SK-N-SH treated with all-trans-retinoic acid at 6 μM for 48 hours (cell line): Measurements from ENCODE around the gene RAB8B.

Source experiments
- BACH2 ChIP-seq: fragments of 250-450 bp; sonication (Bioruptor Pico); IDR thresholded peaks from 2 replicates; pipeline ENCODE4 v1.9.0; 2021; ENCODE audit warnings: mild to moderate bottlenecking, borderline replicate concordance
- CSDC2 ChIP-seq: fragments of 250-450 bp; sonication (Bioruptor Pico); IDR thresholded peaks from 2 replicates; pipeline ENCODE4 v1.5.0; 2020; ENCODE audit warnings: mild to moderate bottlenecking, moderate library complexity
- OSR1 ChIP-seq: fragments of 250-450 bp; sonication (Bioruptor Pico); IDR thresholded peaks from 2 replicates; pipeline ENCODE4 v1.8.0; 2022; ENCODE audit warnings: moderate library complexity, mild to moderate bottlenecking, inconsistent platforms
- PATZ1 ChIP-seq: fragments of 250-450 bp; sonication (Bioruptor Pico); IDR thresholded peaks from 2 replicates; pipeline ENCODE4 v1.8.0; 2020; ENCODE audit warnings: mild to moderate bottlenecking, moderate library complexity, borderline replicate concordance
- PPARA ChIP-seq: fragments of 250-450 bp; sonication (Bioruptor Pico); IDR thresholded peaks from 2 replicates; pipeline ENCODE4 v1.5.0; 2020; ENCODE audit warnings: mild to moderate bottlenecking, borderline replicate concordance
- RARB ChIP-seq: fragments of 250-450 bp; sonication (Bioruptor Pico); IDR thresholded peaks from 2 replicates; pipeline ENCODE4 v1.8.0; 2021; ENCODE audit warnings: mild to moderate bottlenecking, moderate library complexity
- SNAI2 ChIP-seq: fragments of 250-450 bp; sonication (Bioruptor Pico); IDR thresholded peaks from 2 replicates; pipeline ENCODE4 v1.5.0; 2020; ENCODE audit warnings: mild to moderate bottlenecking, moderate library complexity
- TOX ChIP-seq: fragments of 250-450 bp; sonication (Bioruptor Pico); IDR thresholded peaks from 2 replicates; pipeline ENCODE4 v1.8.0; 2021; ENCODE audit warnings: mild to moderate bottlenecking, moderate library complexity, borderline replicate concordance
- ZC3H10 ChIP-seq: fragments of 250-450 bp; sonication (Bioruptor Pico); IDR thresholded peaks from 2 replicates; pipeline ENCODE4 v1.5.1; 2021; ENCODE audit warnings: mild to moderate bottlenecking, moderate library complexity
- ZFP3 ChIP-seq: fragments of 250-450 bp; sonication (Bioruptor Pico); IDR thresholded peaks from 2 replicates; pipeline ENCODE4 v1.5.0; 2020; ENCODE audit warnings: mild to moderate bottlenecking, moderate library complexity
- ZNF70 ChIP-seq: fragments of 450-650 bp; formaldehyde crosslinking; IDR thresholded peaks from 2 replicates; pipeline ENCODE4 v1.5.0; 2020; ENCODE audit warnings: mild to moderate bottlenecking, moderate library complexity
- ZNF8 ChIP-seq: fragments of 450-650 bp; formaldehyde crosslinking; IDR thresholded peaks from 2 replicates; pipeline ENCODE4 v1.5.0; 2020; ENCODE audit warnings: mild to moderate bottlenecking, moderate library complexity
- TF ChIP-seq, protein P1 (sequence below): fragments of 250-450 bp; sonication (Bioruptor Pico); IDR thresholded peaks from 2 replicates; pipeline ENCODE4 v1.5.1; 2021; ENCODE audit warnings: mild to moderate bottlenecking, moderate library complexity
- TF ChIP-seq, protein P2 (sequence below): fragments of 250-450 bp; sonication (Bioruptor Pico); IDR thresholded peaks from 2 replicates; pipeline ENCODE4 v1.5.0; 2020; ENCODE audit warnings: mild to moderate bottlenecking, moderate library complexity

- TF ChIP-seq ZNF70 (CRISPR knock-in tag), result no peak
- no peak for TF ChIP-seq PATZ1 (CRISPR knock-in tag)
- no peak for TF ChIP-seq OSR1
- no peak for TF ChIP-seq TOX (CRISPR knock-in tag)
- TF ChIP-seq, protein P1, sequence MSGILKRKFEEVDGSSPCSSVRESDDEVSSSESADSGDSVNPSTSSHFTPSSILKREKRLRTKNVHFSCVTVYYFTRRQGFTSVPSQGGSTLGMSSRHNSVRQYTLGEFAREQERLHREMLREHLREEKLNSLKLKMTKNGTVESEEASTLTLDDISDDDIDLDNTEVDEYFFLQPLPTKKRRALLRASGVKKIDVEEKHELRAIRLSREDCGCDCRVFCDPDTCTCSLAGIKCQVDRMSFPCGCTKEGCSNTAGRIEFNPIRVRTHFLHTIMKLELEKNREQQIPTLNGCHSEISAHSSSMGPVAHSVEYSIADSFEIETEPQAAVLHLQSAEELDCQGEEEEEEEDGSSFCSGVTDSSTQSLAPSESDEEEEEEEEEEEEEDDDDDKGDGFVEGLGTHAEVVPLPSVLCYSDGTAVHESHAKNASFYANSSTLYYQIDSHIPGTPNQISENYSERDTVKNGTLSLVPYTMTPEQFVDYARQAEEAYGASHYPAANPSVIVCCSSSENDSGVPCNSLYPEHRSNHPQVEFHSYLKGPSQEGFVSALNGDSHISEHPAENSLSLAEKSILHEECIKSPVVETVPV (CRISPR knock-in tag), result no peak
- TF ChIP-seq ZFP3 (CRISPR knock-in tag), result no peak
- TF ChIP-seq, protein P2, sequence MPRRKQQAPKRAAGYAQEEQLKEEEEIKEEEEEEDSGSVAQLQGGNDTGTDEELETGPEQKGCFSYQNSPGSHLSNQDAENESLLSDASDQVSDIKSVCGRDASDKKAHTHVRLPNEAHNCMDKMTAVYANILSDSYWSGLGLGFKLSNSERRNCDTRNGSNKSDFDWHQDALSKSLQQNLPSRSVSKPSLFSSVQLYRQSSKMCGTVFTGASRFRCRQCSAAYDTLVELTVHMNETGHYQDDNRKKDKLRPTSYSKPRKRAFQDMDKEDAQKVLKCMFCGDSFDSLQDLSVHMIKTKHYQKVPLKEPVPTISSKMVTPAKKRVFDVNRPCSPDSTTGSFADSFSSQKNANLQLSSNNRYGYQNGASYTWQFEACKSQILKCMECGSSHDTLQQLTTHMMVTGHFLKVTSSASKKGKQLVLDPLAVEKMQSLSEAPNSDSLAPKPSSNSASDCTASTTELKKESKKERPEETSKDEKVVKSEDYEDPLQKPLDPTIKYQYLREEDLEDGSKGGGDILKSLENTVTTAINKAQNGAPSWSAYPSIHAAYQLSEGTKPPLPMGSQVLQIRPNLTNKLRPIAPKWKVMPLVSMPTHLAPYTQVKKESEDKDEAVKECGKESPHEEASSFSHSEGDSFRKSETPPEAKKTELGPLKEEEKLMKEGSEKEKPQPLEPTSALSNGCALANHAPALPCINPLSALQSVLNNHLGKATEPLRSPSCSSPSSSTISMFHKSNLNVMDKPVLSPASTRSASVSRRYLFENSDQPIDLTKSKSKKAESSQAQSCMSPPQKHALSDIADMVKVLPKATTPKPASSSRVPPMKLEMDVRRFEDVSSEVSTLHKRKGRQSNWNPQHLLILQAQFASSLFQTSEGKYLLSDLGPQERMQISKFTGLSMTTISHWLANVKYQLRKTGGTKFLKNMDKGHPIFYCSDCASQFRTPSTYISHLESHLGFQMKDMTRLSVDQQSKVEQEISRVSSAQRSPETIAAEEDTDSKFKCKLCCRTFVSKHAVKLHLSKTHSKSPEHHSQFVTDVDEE, result no peak
- TF ChIP-seq SNAI2 (CRISPR knock-in tag), result no peak
- no peak for TF ChIP-seq RARB (CRISPR knock-in tag)
- no peak for TF ChIP-seq CSDC2 (CRISPR knock-in tag)
- no peak for TF ChIP-seq ZC3H10 (CRISPR knock-in tag)
- no peak for TF ChIP-seq ZNF8 (CRISPR knock-in tag)
- TF ChIP-seq PPARA (CRISPR knock-in tag), result no peak
- TF ChIP-seq BACH2 (CRISPR knock-in tag), result no peak
Measured at GRCh38 chr15:63194880-63195568, 5.6 kb downstream of the RAB8B start.
